ENCODE results near the gene NEFH.

Gene NEFH

DNA sequence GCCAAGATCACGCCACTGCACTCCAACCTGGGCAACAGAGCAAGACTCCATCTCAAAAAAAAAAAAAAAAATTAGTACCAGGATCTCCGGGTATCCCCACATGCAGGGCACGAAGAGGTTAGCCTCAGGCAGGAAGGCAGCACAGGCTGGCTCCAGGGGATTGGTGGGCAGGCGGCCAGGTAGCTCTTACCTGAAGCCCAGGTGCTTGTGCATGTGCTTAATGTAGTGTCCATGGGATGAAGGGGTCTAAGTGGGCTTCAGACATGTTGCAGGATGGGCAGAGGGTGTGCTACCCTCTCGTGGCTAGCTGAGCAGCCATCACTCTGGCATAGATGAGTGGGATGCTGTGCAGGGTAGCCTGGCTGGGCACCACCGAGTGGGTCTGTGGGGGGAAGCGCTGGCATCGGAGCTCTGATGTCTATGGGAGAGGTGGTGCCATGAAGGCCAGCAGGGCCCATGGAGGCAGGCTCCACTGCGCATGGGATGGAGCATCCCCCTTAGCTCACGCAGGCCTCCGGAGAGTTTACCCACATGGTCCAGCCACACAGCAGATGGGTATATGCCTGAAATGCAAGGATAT is 30.6 kb upstream of the NEFH start:
- Mint-ChIP-seq H3K9me3 (no peaks in the 10 kb centered on the region), H3K4me1 (no peaks in the 10 kb centered on the region), H3K27ac (ENCODE audit: low read depth) (no peak overlapping the region), H3K27me3 (no peaks in the 10 kb centered on the region), H3K4me3 (no peak overlapping the region), H3K36me3 (ENCODE audit: insufficient read depth) (no peaks in the 10 kb centered on the region)
- no peak for ATAC-seq (replicated peaks; ENCODE audit: extremely low read depth, poor library complexity, severe bottlenecking)
- no peak for DNase-seq (ENCODE audit: low spot score in 2 of 2)

DNA sequence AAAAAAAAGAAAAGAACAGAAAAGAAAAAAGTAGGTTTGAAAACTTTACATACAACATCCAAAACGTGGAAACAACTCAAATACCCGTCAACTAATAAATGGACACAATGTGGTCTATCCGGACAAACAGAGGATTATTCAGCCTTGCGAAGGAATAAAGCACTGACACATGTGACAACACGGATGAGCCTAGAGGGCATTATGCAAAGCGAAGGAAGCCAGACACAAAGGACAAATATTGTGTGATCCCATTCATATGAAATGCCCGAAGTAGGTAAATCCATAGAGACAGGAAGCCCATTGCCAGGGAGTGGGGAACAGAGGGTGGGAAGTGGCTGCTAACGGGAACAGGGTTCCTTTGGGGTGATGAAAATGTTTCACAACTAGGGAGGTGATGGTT is 29.8 kb upstream of the NEFH start:
- no peaks in the 10 kb centered on the region for H3K36me3 Mint-ChIP-seq (ENCODE audit: insufficient read depth)
- H3K27ac Mint-ChIP-seq (ENCODE audit: low read depth), result no peak overlapping the region
- H3K4me3 Mint-ChIP-seq, result no peak overlapping the region
- ATAC-seq (replicated peaks; ENCODE audit: extremely low read depth, poor library complexity, severe bottlenecking) (no peak), DNase-seq (ENCODE audit: low spot score in 2 of 2) (no peak)
- no peaks in the 10 kb centered on the region for H3K27me3 Mint-ChIP-seq
- no peaks in the 10 kb centered on the region for H3K4me1 Mint-ChIP-seq
- no peaks in the 10 kb centered on the region for H3K9me3 Mint-ChIP-seq

- Mint-ChIP-seq H3K4me3 (no peak overlapping the region), H3K4me1 (no peaks in the 10 kb centered on the region), H3K9me3 (no peaks in the 10 kb centered on the region), H3K27me3 (no peaks in the 10 kb centered on the region), H3K36me3 (ENCODE audit: insufficient read depth) (no peaks in the 10 kb centered on the region), H3K27ac (ENCODE audit: low read depth) (peak overlapping the region; percentile 80)
- ATAC-seq (replicated peaks; ENCODE audit: extremely low read depth, poor library complexity, severe bottlenecking) (no peak), DNase-seq (ENCODE audit: low spot score in 2 of 2) (no peak)
Measured at GRCh38 chr22:29451863-29452262, 28.2 kb upstream of the NEFH start.

GRCh38 chr22:29454276-29454675 is 25.7 kb upstream of the NEFH start:
- no peak overlapping the region for H3K27ac Mint-ChIP-seq (ENCODE audit: low read depth)
- no peak for ATAC-seq (replicated peaks; ENCODE audit: extremely low read depth, poor library complexity, severe bottlenecking)
- no peaks in the 10 kb centered on the region for H3K27me3 Mint-ChIP-seq
- H3K9me3 Mint-ChIP-seq, result no peaks in the 10 kb centered on the region
- no peak overlapping the region for H3K4me3 Mint-ChIP-seq
- DNase-seq (ENCODE audit: low spot score in 2 of 2), result no peak
- no peaks in the 10 kb centered on the region for H3K4me1 Mint-ChIP-seq
- peaks cover 2% of the 10 kb centered on the region for H3K36me3 Mint-ChIP-seq (ENCODE audit: insufficient read depth)

DNA sequence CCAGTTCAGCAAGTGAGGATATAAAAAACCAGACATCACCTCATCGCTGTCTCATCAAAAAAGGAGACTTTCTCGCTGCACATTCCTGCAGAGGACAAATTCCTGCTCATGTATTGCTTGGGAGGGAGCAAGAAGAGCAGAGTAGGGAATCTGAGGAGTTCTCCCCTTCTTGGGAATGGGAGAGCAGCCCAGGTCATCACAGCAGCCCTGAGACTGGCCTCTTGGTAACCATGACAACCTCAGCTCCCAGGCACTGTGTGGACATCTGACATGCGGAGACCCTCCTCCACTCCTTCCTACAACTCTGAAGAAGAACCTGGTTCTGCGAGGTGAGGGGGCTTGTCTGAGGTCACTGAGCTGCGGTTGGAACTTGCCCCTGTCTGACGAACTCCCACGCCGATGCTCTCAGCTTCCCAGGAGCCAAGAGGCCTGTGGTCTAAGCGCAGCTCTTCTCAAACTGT is 23.8 kb upstream of the NEFH start:
- Mint-ChIP-seq H3K27ac (ENCODE audit: low read depth) (no peak overlapping the region), H3K4me1 (no peaks in the 10 kb centered on the region), H3K36me3 (ENCODE audit: insufficient read depth) (peaks cover 2% of the 10 kb centered on the region), H3K27me3 (no peaks in the 10 kb centered on the region), H3K9me3 (no peaks in the 10 kb centered on the region), H3K4me3 (no peak overlapping the region)
- no peak for DNase-seq (ENCODE audit: low spot score in 2 of 2)
- ATAC-seq (replicated peaks; ENCODE audit: extremely low read depth, poor library complexity, severe bottlenecking), result no peak

GRCh38 chr22:29457730-29458129 is 22.3 kb upstream of the NEFH start:
- DNase-seq (ENCODE audit: low spot score in 2 of 2) (no peak), ATAC-seq (replicated peaks; ENCODE audit: extremely low read depth, poor library complexity, severe bottlenecking) (no peak)
- no peak overlapping the region for H3K4me3 Mint-ChIP-seq
- no peaks in the 10 kb centered on the region for H3K4me1 Mint-ChIP-seq
- peaks cover 2% of the 10 kb centered on the region for H3K36me3 Mint-ChIP-seq (ENCODE audit: insufficient read depth)
- H3K27me3 Mint-ChIP-seq, result no peaks in the 10 kb centered on the region
- H3K9me3 Mint-ChIP-seq, result no peaks in the 10 kb centered on the region
- no peak overlapping the region for H3K27ac Mint-ChIP-seq (ENCODE audit: low read depth)

DNA sequence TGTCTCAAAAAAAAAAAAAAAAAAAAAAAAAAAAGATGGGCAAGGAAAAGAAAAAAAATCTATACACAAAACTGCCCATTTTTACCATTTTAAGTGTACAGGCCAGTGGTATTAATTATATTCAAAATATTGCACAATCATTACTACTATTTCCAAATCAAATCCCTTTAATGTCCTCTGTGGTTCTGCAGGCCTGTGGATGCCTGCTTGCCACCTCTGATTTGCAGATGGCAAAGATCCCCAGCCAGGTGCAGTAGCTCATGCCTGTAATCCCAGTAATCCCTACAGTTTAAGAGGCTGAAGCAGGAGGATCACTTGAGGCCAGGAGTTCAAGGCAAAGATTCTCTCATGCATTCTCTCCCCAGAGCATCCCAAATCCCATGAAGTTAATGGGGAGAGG is 21.5 kb upstream of the NEFH start:
- no peak for DNase-seq (ENCODE audit: low spot score in 2 of 2)
- no peak for ATAC-seq (replicated peaks; ENCODE audit: extremely low read depth, poor library complexity, severe bottlenecking)
- H3K4me1 Mint-ChIP-seq, result no peaks in the 10 kb centered on the region
- no peak overlapping the region for H3K4me3 Mint-ChIP-seq
- H3K9me3 Mint-ChIP-seq, result no peaks in the 10 kb centered on the region
- no peak overlapping the region for H3K27ac Mint-ChIP-seq (ENCODE audit: low read depth)
- H3K36me3 Mint-ChIP-seq (ENCODE audit: insufficient read depth), result peaks cover 2% of the 10 kb centered on the region
- H3K27me3 Mint-ChIP-seq, result no peaks in the 10 kb centered on the region

DNA sequence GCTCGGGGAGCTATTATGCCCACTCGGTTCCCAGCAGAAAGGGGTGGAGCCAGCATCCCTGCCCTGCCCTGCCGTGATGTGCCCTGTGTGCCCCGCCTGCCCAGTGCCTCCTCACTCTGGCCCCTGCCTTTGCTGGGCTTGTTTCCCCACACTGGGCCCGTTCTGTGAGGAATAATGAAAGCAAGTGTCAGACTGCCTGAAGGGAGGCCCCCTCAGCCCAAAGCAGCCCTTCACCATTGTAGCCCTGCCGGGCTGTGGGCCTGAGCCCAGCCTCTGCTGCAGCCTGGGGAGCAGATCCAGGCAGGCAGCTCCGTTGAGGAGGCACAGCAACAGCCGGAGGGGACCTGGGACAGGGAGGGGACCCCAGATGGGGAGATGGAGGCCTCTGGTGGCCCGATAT is 20.2 kb upstream of the NEFH start:
- no peaks in the 10 kb centered on the region for H3K27me3 Mint-ChIP-seq
- no peaks in the 10 kb centered on the region for H3K9me3 Mint-ChIP-seq
- no peaks in the 10 kb centered on the region for H3K4me1 Mint-ChIP-seq
- peaks cover 2% of the 10 kb centered on the region for H3K36me3 Mint-ChIP-seq (ENCODE audit: insufficient read depth)
- no peak for ATAC-seq (replicated peaks; ENCODE audit: extremely low read depth, poor library complexity, severe bottlenecking)
- H3K27ac Mint-ChIP-seq (ENCODE audit: low read depth), result no peak overlapping the region
- DNase-seq (ENCODE audit: low spot score in 2 of 2), result no peak
- H3K4me3 Mint-ChIP-seq, result no peak overlapping the region

DNA sequence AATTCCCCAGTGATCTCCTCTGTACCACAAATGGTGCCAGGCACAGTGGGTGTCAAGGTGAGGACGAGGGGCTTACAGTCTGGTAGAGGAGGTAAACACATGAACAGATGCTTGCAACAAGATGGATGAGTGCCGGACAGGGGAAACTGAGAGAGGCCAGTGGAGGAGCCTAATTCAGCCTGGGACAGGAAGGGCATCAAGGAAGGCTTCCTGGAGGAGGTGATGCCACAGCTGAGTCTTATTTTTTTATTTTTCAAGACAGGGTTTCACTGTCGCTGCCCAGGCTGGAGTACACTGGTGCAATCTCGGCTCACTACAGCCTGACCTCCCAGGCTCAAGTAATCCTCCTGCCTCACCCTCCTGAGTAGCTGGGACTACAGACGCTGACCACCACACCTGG is 18.8 kb upstream of the NEFH start:
- Mint-ChIP-seq H3K4me3 (no peak overlapping the region), H3K27me3 (no peaks in the 10 kb centered on the region), H3K9me3 (no peaks in the 10 kb centered on the region), H3K36me3 (ENCODE audit: insufficient read depth) (peaks cover 2% of the 10 kb centered on the region), H3K4me1 (no peaks in the 10 kb centered on the region), H3K27ac (ENCODE audit: low read depth) (no peak overlapping the region)
- ATAC-seq (replicated peaks; ENCODE audit: extremely low read depth, poor library complexity, severe bottlenecking), result no peak
- DNase-seq (ENCODE audit: low spot score in 2 of 2), result no peak

GRCh38 chr22:29463629-29464028 is 16.4 kb upstream of the NEFH start:
- DNase-seq (ENCODE audit: low spot score in 2 of 2), result no peak
- no peak for ATAC-seq (replicated peaks; ENCODE audit: extremely low read depth, poor library complexity, severe bottlenecking)
- Mint-ChIP-seq H3K27ac (ENCODE audit: low read depth) (no peak overlapping the region), H3K36me3 (ENCODE audit: insufficient read depth) (no peaks in the 10 kb centered on the region), H3K27me3 (no peaks in the 10 kb centered on the region), H3K4me1 (no peaks in the 10 kb centered on the region), H3K9me3 (no peaks in the 10 kb centered on the region), H3K4me3 (no peak overlapping the region)

DNA sequence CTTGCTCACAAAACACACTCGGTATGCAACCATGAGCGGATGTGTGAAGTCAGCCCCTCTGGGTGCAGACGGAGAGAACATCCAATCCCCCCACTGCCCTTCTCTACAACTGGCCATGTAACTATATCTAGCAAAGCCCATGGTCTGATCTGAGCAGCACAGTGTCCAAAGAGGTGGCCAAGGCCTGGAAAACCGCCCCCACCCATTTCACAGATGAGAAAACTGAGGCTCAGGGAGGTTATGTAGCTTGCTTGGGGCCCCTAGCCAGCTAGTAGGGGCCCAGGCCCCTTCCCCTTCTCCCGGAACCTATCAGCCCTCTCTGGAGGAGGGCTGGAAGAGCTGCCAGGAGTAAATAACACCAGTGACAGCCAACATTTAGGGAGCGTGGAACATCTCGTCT is 15.4 kb upstream of the NEFH start:
- Mint-ChIP-seq H3K36me3 (ENCODE audit: insufficient read depth) (no peaks in the 10 kb centered on the region), H3K27ac (ENCODE audit: low read depth) (no peak overlapping the region), H3K4me3 (no peak overlapping the region), H3K9me3 (no peaks in the 10 kb centered on the region), H3K27me3 (no peaks in the 10 kb centered on the region), H3K4me1 (no peaks in the 10 kb centered on the region)
- DNase-seq (ENCODE audit: low spot score in 2 of 2), result no peak
- ATAC-seq (replicated peaks; ENCODE audit: extremely low read depth, poor library complexity, severe bottlenecking), result no peak

- ATAC-seq (replicated peaks; ENCODE audit: extremely low read depth, poor library complexity, severe bottlenecking) (no peak), DNase-seq (ENCODE audit: low spot score in 2 of 2) (no peak)
- H3K27me3 Mint-ChIP-seq, result peaks cover 20% of the 10 kb centered on the region
- peak overlapping the region; percentile 55 for H3K27ac Mint-ChIP-seq (ENCODE audit: low read depth)
- H3K4me1 Mint-ChIP-seq, result no peaks in the 10 kb centered on the region
- H3K36me3 Mint-ChIP-seq (ENCODE audit: insufficient read depth), result no peaks in the 10 kb centered on the region
- H3K9me3 Mint-ChIP-seq, result no peaks in the 10 kb centered on the region
- peak overlapping the region; percentile 46 for H3K4me3 Mint-ChIP-seq
Measured at GRCh38 chr22:29469755-29470154, 10.3 kb upstream of the NEFH start.

DNA sequence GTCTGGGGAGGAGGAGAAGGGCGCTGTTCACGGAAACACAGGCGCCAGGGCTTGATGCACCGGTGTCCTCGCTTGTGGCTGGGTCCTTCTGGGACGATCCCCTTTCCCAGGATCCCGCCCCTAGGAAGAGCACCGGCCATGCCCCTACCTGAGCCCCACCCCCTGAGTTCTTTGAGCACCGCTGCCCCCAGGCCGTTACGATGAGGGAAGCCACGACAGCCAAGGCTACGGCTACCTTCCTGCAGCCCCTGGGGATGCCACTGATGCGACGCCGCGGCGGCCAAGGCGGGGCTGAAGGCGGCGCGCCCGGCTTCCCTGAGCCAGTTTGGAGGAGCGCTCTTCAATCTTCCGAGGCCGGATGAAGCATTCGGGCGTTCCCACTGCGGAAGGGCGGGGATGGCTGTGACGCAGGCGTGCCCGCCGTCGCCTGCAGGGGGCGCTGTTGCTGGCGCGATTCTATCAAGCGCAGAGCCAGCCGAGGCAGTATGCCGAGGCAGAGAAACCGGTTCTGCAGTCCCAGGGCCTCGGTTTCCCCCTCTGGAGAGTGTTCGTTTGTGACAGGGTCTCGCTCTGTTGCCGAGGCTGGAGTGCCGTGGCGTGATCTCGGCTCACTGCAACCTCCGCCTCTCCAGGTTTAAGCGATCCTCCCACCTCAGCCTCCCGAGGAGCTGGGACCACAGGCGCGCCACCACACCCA is 9.7 kb upstream of the NEFH start:
- DNase-seq (ENCODE audit: low spot score in 2 of 2) (peak; percentile 38 to 39), ATAC-seq (replicated peaks; ENCODE audit: extremely low read depth, poor library complexity, severe bottlenecking) (peak; percentile 86)
- H3K27ac Mint-ChIP-seq (ENCODE audit: low read depth), result peak overlapping the region; percentile 55
- H3K4me3 Mint-ChIP-seq, result peak overlapping the region; percentile 46
- H3K27me3 Mint-ChIP-seq, result peaks cover 20% of the 10 kb centered on the region
- H3K4me1 Mint-ChIP-seq, result no peaks in the 10 kb centered on the region
- no peaks in the 10 kb centered on the region for H3K9me3 Mint-ChIP-seq
- H3K36me3 Mint-ChIP-seq (ENCODE audit: insufficient read depth), result no peaks in the 10 kb centered on the region
